Measurements from ENCODE around the gene MPRIP. TPM values are rescaled to one million over a fixed set of nuclear protein-coding genes. Genes with fewer than 3 reads are reported as not detected.
"Not testable (repeated sequence)": the region's sequence is repeated elsewhere in the genome, so short reads cannot be mapped to it uniquely, and the experiment has no call there.

MPRIP gene
- polyA plus RNA-seq, 4 donors = 142 to 202 (median 173) TPM

GRCh38 chr17:17156511-17156910 is 114.3 kb downstream of the MPRIP start:
- DNase-seq (ENCODE audit: low read depth in 4 of 4, low spot score in 2 of 4) = no peak

GRCh38 chr17:17157041-17157440 is 114.8 kb downstream of the MPRIP start:
- DNase-seq (ENCODE audit: low read depth in 4 of 4, low spot score in 2 of 4) = no peak

GRCh38 chr17:17158506-17158905 is 116.2 kb downstream of the MPRIP start:
- not testable (repeated sequence) for DNase-seq (ENCODE audit: low read depth in 4 of 4, low spot score in 2 of 4)

GRCh38 chr17:17159571-17159970 is 117.3 kb downstream of the MPRIP start:
- no peak for DNase-seq (ENCODE audit: low read depth in 4 of 4, low spot score in 2 of 4)

- no peak for DNase-seq (ENCODE audit: low read depth in 4 of 4, low spot score in 2 of 4)
Measured at GRCh38 chr17:17161121-17161520, 118.9 kb downstream of the MPRIP start.

GRCh38 chr17:17161759-17162158 is 119.5 kb downstream of the MPRIP start:
- DNase-seq (ENCODE audit: low read depth in 4 of 4, low spot score in 2 of 4) = no peak

GRCh38 chr17:17164156-17164555 is 121.9 kb downstream of the MPRIP start:
- no peak for DNase-seq (ENCODE audit: low read depth in 4 of 4, low spot score in 2 of 4)

- no peak for DNase-seq (ENCODE audit: low read depth in 4 of 4, low spot score in 2 of 4)
Measured at GRCh38 chr17:17164676-17165075, 122.4 kb downstream of the MPRIP start.

GRCh38 chr17:17165666-17166308 is 123.5 kb downstream of the MPRIP start:
- no peak for DNase-seq (ENCODE audit: low read depth in 4 of 4, low spot score in 2 of 4)

GRCh38 chr17:17166446-17166845 is 124.2 kb downstream of the MPRIP start:
- no peak for DNase-seq (ENCODE audit: low read depth in 4 of 4, low spot score in 2 of 4)

- DNase-seq (ENCODE audit: low read depth in 4 of 4, low spot score in 2 of 4) = no peak
Measured at GRCh38 chr17:17167356-17167755, 125.1 kb downstream of the MPRIP start.

GRCh38 chr17:17167986-17168385 is 125.7 kb downstream of the MPRIP start:
- DNase-seq (ENCODE audit: low read depth in 4 of 4, low spot score in 2 of 4) = no peak

- no peak for DNase-seq (ENCODE audit: low read depth in 4 of 4, low spot score in 2 of 4)
Measured at GRCh38 chr17:17168401-17168800, 126.1 kb downstream of the MPRIP start.

- no peak for DNase-seq (ENCODE audit: low read depth in 4 of 4, low spot score in 2 of 4)
Measured at GRCh38 chr17:17169396-17169795, 127.1 kb downstream of the MPRIP start.

- no peak for DNase-seq (ENCODE audit: low read depth in 4 of 4, low spot score in 2 of 4)
Measured at GRCh38 chr17:17170346-17170985, 128.2 kb downstream of the MPRIP start.

- no peak for DNase-seq (ENCODE audit: low read depth in 4 of 4, low spot score in 2 of 4)
Measured at GRCh38 chr17:17171186-17171585, 128.9 kb downstream of the MPRIP start.

- no peak for DNase-seq (ENCODE audit: low read depth in 4 of 4, low spot score in 2 of 4)
Measured at GRCh38 chr17:17172001-17172939, 130.0 kb downstream of the MPRIP start.

- no peak for DNase-seq (ENCODE audit: low read depth in 4 of 4, low spot score in 2 of 4)
Measured at GRCh38 chr17:17172990-17173389, 130.7 kb downstream of the MPRIP start.

GRCh38 chr17:17173921-17174320 is 131.7 kb downstream of the MPRIP start:
- no peak for DNase-seq (ENCODE audit: low read depth in 4 of 4, low spot score in 2 of 4)

GRCh38 chr17:17175340-17175739 is 133.1 kb downstream of the MPRIP start:
- DNase-seq (ENCODE audit: low read depth in 4 of 4, low spot score in 2 of 4) = no peak

GRCh38 chr17:17175917-17176316 is 133.7 kb downstream of the MPRIP start:
- no peak for DNase-seq (ENCODE audit: low read depth in 4 of 4, low spot score in 2 of 4)
